WTC11 (cell line): ENCODE results near the gene PRAMEF11.

Experiments
- ATF1 ChIP-seq: sonication (generic); formaldehyde crosslinking; IDR thresholded peaks from 2 replicates; pipeline ENCODE4 v1.8.1; 2023; ENCODE audit warnings: mild to moderate bottlenecking, moderate library complexity, missing genetic modification reagents
- ATF2 ChIP-seq: sonication (generic); formaldehyde crosslinking; IDR thresholded peaks from 2 replicates; pipeline ENCODE4 v1.8.1; 2022; ENCODE audit warnings: low read depth, missing genetic modification reagents, borderline replicate concordance
- CTCF ChIP-seq: fragments of 200-600 bp; IDR thresholded peaks from 2 replicates; pipeline ENCODE4 v1.8.0; 2022; ENCODE audit warnings: antibody characterized with exemption
- E2F5 ChIP-seq: sonication (generic); formaldehyde crosslinking; IDR thresholded peaks from 2 replicates; pipeline ENCODE4 v1.8.1; 2022; ENCODE audit warnings: mild to moderate bottlenecking, moderate library complexity, missing genetic modification reagents
- FOXJ3 ChIP-seq: sonication (generic); formaldehyde crosslinking; IDR thresholded peaks from 2 replicates; pipeline ENCODE4 v1.9.0; 2021; ENCODE audit warnings: missing genetic modification reagents, mild to moderate bottlenecking, borderline replicate concordance
- HMGA2 ChIP-seq: fragments of 250-450 bp; sonication (Bioruptor Pico); IDR thresholded peaks from 2 replicates; pipeline ENCODE4 v1.4.0; 2021; ENCODE audit warnings: mild to moderate bottlenecking, moderate library complexity
- JAZF1 ChIP-seq: fragments of 250-450 bp; sonication (Bioruptor Pico); IDR thresholded peaks from 2 replicates; pipeline ENCODE4 v1.9.0; 2021; ENCODE audit warnings: moderate library complexity, mild to moderate bottlenecking, inconsistent platforms
- MXD4 ChIP-seq: fragments of 250-450 bp; sonication (Bioruptor Pico); IDR thresholded peaks from 2 replicates; pipeline ENCODE4 v1.8.0; 2021; ENCODE audit warnings: mild to moderate bottlenecking, moderate library complexity, borderline replicate concordance
- SP1 ChIP-seq: sonication (generic); formaldehyde crosslinking; conservative IDR thresholded peaks from 2 replicates; pipeline ENCODE4 v1.8.1; 2022; ENCODE audit warnings: missing genetic modification reagents
- USF1 ChIP-seq: sonication (generic); formaldehyde crosslinking; IDR thresholded peaks from 2 replicates; pipeline ENCODE4 v1.8.0; 2022; ENCODE audit warnings: mild to moderate bottlenecking, missing genetic modification reagents
- USF2 ChIP-seq: sonication (generic); formaldehyde crosslinking; IDR thresholded peaks from 2 replicates; pipeline ENCODE4 v1.8.1; 2023; ENCODE audit warnings: mild to moderate bottlenecking, missing genetic modification reagents, moderate library complexity
- ZNF121 ChIP-seq: sonication (generic); formaldehyde crosslinking; IDR thresholded peaks from 2 replicates; pipeline ENCODE4 v1.8.0; 2023; ENCODE audit warnings: missing genetic modification reagents
- ZNF416 ChIP-seq: fragments of 250-450 bp; sonication (Bioruptor Pico); IDR thresholded peaks from 2 replicates; pipeline ENCODE4 v1.9.0; 2021; ENCODE audit warnings: mild to moderate bottlenecking, inconsistent platforms

- TF ChIP-seq CTCF = no peak
- no peak for TF ChIP-seq JAZF1
- no peak for TF ChIP-seq HMGA2 (CRISPR knock-in tag)
- no peak for TF ChIP-seq ATF1 (CRISPR knock-in tag)
- TF ChIP-seq E2F5 = no peak
- no peak for TF ChIP-seq MXD4
- TF ChIP-seq ATF2 (CRISPR knock-in tag) = no peak
- no peak for TF ChIP-seq ZNF121 (CRISPR knock-in tag)
- no peak for TF ChIP-seq ZNF416 (CRISPR knock-in tag)
- TF ChIP-seq USF1 = no peak
- TF ChIP-seq USF2 (CRISPR knock-in tag) = no peak
- TF ChIP-seq SP1 (CRISPR knock-in tag) = no peak
- TF ChIP-seq FOXJ3 = no peak
Observed at GRCh38 chr1:12778061-12778460, 53.1 kb downstream of the PRAMEF11 start.
